GM18873 (cell line): ENCODE measurements around the gene DAD1.

ENCODE experiments used
- ATAC-seq: cut with Tn5 transposase; IDR thresholded peaks from one replicate; pipeline ENCODE4 v1.9.1; 2021; ENCODE audit warnings: mild to moderate bottlenecking, moderate library complexity, moderate number of reproducible peaks; ENCODE audit not compliant: unreplicated experiment, low FRiP score

DAD1 gene

DNA sequence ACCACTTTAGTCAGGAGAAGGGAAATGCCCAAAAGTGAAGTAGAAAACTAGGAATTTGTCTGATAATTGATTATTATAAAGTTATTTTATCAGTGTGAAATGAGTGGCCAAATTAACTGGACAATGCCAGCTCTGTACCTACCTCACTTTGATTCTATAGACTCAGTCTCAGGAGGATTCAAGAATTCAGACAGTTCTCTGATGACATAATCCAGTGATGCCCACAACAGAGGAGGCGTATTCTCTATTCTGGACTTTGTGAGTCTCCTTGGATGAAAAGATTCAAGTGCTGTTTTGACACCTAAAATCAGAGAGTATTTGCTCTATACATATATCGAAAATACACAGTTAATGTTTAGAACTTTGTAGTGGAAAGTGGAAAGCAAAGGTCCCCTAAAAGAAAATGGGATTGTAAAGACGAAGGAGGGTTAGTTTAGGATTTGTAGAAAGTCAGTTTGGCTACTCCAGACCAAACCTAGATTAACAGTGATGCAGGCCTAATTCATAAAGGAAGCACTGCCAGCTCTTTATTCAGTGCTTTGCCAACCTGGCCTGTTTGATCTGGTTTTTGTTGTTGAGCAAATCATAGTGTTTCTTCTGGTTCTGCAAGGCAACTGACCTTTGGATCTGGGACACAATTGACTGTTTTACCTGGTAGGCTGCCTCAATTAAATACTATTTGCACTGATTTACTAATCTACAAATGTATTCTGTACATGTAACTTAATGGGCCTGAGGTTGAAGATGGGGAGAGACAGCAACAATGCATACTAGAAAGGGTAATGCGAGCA is 67.4 kb downstream of the DAD1 start:
- ATAC-seq = no peak

DNA sequence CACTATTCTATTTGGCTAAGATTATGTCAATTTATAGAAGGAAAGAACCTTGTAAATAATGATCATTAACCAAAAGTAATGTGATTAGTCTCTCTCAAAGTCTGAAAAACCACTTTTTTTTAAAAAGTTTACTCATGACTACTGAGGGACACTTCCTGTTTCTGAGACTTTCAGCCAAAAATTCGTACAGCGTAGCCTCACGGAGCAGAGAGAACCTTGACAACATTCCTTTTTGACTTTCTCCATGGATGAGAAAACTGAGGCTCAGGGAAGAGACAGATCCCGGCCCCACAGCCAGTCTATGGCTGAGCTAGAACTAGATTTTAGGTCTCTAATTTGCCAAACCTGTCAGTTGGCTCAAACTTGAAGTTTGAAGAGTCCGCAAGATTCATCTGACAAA is 68.2 kb downstream of the DAD1 start:
- ATAC-seq = no peak

DNA sequence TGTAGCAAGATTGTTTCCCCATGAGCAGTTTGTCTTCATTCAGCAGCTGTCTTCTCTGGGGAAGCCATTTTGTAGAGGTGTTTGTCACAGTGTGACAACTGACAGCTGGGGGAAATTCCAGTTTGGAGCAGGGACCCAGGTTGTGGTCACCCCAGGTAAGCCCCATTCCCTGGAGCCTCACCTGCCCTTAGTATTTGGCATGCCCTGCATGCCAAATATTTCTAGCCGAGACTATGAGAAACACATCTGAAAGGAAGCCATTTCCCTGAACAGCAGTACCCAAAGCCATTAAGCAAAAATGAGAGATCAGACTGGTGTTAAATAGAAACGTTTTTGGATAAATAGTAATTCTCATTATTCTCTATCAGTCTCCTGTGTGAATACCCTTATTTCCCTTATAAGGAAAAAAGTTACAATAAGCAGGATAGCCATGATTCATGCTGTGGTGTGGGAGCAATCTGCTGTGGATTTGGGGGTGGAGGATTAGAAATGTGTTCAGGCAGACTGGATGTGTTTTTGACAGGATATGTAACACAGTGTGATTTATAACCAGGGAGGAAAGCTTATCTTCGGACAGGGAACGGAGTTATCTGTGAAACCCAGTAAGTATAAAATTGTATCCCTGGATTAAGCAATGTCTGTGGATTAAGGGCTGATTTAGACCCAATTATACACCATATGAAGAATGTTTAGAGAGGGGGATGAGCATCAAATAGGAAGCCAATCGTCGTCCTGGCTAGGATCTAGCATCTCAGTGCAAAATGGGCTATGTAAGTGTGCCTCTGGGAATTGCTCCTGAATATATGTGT is 68.9 kb downstream of the DAD1 start:
- no peak for ATAC-seq

DNA sequence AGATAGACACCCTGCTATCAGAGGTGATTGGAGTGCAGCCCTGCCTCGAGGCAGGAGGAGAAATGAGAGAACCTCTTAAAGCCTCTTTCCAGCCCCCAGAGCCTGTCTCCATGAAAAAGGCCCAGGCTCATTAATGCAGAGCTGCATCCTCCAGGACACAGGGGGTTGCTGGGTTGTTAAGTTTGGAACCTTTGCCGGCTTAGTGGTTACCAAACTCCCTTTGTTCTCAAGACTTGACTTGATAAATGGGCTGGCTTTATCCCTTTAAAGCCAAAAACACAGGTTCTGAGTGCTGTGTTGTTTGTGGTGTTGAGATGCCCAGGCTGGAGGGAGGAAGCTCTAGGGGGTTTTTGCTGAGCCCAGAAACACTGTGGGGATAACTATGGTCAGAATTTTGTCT is 71.0 kb downstream of the DAD1 start:
- no peak for ATAC-seq

DNA sequence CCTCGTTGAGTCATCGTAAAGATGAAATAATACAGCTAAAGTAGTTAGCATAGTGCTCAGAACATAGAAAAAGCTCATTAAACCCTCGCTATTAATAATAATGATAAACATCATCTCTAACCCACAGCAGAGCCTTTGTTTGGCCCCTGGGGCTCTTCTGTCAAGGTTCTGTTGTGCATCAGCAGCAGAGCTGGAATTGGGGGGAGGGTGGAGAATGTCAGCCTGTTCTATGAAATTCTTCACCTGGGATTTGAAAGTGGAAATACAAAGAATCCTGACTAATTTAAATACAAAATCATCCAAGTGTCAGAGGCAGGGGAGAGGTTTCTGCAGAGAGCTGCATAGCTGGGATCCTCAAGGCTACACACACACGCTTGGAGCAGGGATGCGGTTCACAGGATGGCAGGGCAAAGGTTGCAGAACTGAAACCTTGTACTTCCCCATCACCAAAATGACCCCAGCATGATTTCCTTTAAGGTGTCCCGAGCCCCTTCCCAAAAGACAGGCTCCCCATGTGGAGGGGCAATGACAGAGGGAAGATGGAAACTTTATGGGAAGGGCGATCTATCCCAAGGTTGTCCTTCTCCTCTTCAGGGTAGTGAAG is 71.8 kb downstream of the DAD1 start:
- no peak for ATAC-seq

DNA sequence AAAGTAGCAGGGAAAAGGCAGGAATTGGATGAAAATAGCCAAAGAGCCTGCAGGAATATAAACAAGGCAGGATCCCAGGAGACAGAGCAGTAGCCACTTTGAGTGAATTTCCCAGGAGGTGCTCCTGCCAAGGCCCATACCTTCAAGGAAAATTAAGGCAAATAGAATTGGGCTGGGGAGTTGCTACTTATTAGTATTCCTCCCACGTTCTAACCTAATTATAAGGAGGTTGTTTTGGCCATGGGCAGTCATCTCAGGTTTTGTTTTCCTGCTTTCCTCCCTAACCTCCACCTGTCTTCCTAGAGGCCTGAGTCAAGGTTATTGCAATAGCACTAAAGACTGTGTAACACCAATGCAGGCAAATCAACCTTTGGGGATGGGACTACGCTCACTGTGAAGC is 73.1 kb downstream of the DAD1 start:
- no peak for ATAC-seq
